ENCODE results near the gene LAMTOR1. TPM values are rescaled to one million over a fixed set of nuclear protein-coding genes. Genes with fewer than 3 reads are reported as not detected.

LAMTOR1 gene
- total and polyA plus RNA-seq, 2 donors (not counting 3 experiments of a cell fraction or from before 2014, with no cell fraction given), result 95.1 to 174 TPM

- Histone ChIP-seq H3K79me2 (ENCODE audit: control insufficient read depth, insufficient read depth, low read length) (peaks cover 81% of the 10 kb centered on the region), H3K4me1 (ENCODE audit: control insufficient read depth, extremely low read depth, insufficient read depth, low read length) (peaks cover 43% of the 10 kb centered on the region), H3K4me2 (ENCODE audit: insufficient read depth, low read length) (no peak overlapping the region), H4K20me1 (replicated peaks; ENCODE audit: control insufficient read depth, extremely low read depth, insufficient read depth, low read length) (no peaks in the 10 kb centered on the region), H2AFZ (ENCODE audit: low read depth, low read length) (no peak overlapping the region), H3K27ac (ENCODE audit: insufficient read depth, low read depth, low read length) (no peak overlapping the region), H3K9me1 (replicated peaks; ENCODE audit: control insufficient read depth, extremely low read depth, insufficient read depth, low read length) (no peaks in the 10 kb centered on the region), H3K27me3 (ENCODE audit: control insufficient read depth in 2 of 2, insufficient read depth in 2 of 2, low read length in 2 of 2) (no peaks in the 10 kb centered on the region), H3K36me3 (ENCODE audit: control insufficient read depth in 2 of 2, extremely low read depth in 1 of 2, insufficient read depth in 2 of 2, low read length in 2 of 2) (no peaks in the 10 kb centered on the region), H3K9ac (replicated peaks; ENCODE audit: extremely low read depth, insufficient read depth, low read length) (no peak overlapping the region), H3K9me3 (replicated peaks; ENCODE audit: control insufficient read depth, insufficient read depth, low read length) (no peaks in the 10 kb centered on the region), H3K4me3 (replicated peaks in 1 of 3; ENCODE audit: insufficient read depth in 1 of 3, low read depth in 1 of 3, low read length in 3 of 3) (no peak overlapping the region)
- POLR2A ChIA-PET, result no interaction called here
- no peak for TF ChIP-seq FOS (IDR thresholded peaks at IDR 0.05; ENCODE audit: borderline replicate concordance, insufficient read depth, low read length)
- TF ChIP-seq MYC (IDR thresholded peaks at IDR 0.05; ENCODE audit: low read depth, low read length), result no peak
- no peak for TF ChIP-seq JUN (IDR thresholded peaks at IDR 0.05; ENCODE audit: borderline replicate concordance, insufficient read depth, insufficient read length, low read depth)
- no peak for TF ChIP-seq GATA2 (IDR thresholded peaks at IDR 0.05; ENCODE audit: insufficient read depth, insufficient read length, low read depth, low read length)
- no peak for TF ChIP-seq POLR2A (IDR thresholded peaks at IDR 0.05; ENCODE audit: low read depth, low read length)
- no peak for TF ChIP-seq MAX (IDR thresholded peaks at IDR 0.05; ENCODE audit: insufficient read depth, insufficient read length)
- no peak for TF ChIP-seq POLR2AphosphoS5 (IDR thresholded peaks at IDR 0.05; ENCODE audit: insufficient read depth, low read depth, low read length)
- no peak for TF ChIP-seq CTCF (IDR thresholded peaks at IDR 0.05; ENCODE audit: extremely low read depth in 1 of 2, insufficient read depth in 1 of 2, low read depth in 1 of 2, low read length in 2 of 2)
- no peak for TF ChIP-seq EZH2 (IDR thresholded peaks at IDR 0.05; ENCODE audit: borderline replicate concordance, low read depth, low read length, severe bottlenecking)
- FAIRE-seq, result no peak
- CTCF ChIA-PET, result interaction anchor here (1.1 to 6.9 kb wide), 3 partner anchors 16 to 50 kb away, joined by 3 to 46 read pairs (median 4); no protein-coding TSS in a partner anchor
- no TSS peak for BruUV-seq (replicated peaks)
- intact Hi-C loops (cut with micrococcal nuclease), result no loop called here
- dilution Hi-C loops (cut with MboI; ENCODE audit: extremely low pct_ligation_motif_present, low sequenced_read_pairs), result no loop called here
- DNase-seq (ENCODE audit: low read depth, low spot score), result no peak
Measured at GRCh38 chr11:72075756-72076155, 27.3 kb downstream of the LAMTOR1 start.
